NCI-H2227 (cell line): ENCODE results near the gene ANKS4B.
A peak's percentile ranks its signal among the peaks of the same experiment; 100 is the strongest.
"Not testable (repeated sequence)": the region's sequence is repeated elsewhere in the genome, so short reads cannot be mapped to it uniquely, and the experiment has no call there.

Experiments used
- DNase-seq: peaks from one replicate; lab custom pipeline; 2025; ENCODE audit not compliant: unreplicated experiment; lab: John Stamatoyannopoulos, UW

ANKS4B gene

GRCh38 chr16:21260870-21261791 is 27.6 kb downstream of the ANKS4B start:
- DNase-seq = no peak

DNA sequence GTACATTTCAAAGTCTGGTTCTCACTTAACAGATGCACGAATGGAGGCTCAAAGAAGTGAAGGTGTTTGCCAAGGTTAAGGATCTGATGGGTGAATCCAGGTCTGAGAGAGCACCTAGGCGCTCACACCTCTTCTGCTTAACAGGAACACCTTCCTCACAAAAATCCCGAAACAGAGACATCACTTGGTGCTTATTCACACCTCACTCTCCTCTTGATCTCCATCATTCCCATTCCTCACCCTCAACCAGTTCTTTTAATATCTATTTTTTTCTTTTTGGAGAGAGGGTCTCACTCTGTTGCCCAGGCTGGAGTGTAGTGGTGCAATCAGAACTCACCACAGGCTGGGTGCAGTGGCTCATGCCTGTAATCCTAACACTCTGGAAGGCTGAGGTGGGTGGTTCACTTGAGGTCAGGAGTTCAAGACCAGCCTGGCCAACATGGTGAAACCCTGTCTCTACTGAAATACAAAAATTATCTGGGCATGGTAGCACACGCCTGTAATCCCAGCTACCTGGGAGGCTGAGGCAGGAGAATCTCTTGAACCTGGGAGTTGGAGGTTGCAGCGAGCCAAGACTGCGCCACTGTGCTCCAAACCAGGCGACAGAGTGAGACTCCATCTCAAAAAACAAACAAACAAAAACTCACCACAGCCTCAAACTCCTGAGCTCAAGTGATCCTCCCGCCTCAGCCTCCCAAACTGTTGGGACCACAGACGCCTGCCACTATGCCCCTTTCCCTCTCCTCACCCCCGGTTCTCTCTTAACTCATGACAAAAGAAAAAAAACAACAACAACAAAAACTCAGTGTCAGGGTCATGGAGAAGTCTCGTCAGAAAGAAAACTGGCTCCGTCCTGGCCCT is 29.5 kb downstream of the ANKS4B start:
- no peak for DNase-seq

- DNase-seq = no peak
These were observed 30.4 kb downstream of the ANKS4B start for GRCh38 chr16:21263640-21264570.

DNA sequence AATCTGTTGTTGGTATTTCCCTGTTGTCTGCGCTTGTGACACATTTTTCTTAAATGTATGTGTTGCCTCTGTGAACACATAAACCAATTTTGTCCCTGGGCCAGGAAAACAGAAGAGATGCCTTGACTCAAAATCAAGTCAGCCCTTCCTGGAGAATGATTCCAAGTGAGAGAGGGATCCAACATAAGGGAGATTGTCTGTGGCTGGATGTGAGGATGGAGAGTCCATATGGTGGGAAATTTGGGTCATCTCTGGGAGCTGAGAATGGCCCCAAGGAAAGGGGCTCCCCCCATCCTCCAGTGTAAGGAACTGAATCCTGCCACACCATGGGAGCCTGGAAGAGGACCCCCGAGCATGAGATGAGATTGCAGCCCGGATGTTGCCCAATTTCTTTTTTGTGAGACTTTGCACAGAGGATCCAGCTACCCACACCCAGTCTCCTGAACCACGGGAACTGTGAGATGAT is 31.1 kb downstream of the ANKS4B start:
- DNase-seq = no peak

- no peak for DNase-seq
These were observed 31.8 kb downstream of the ANKS4B start for GRCh38 chr16:21265104-21265837.

GRCh38 chr16:21267298-21267697 is 33.8 kb downstream of the ANKS4B start:
- DNase-seq = no peak

DNA sequence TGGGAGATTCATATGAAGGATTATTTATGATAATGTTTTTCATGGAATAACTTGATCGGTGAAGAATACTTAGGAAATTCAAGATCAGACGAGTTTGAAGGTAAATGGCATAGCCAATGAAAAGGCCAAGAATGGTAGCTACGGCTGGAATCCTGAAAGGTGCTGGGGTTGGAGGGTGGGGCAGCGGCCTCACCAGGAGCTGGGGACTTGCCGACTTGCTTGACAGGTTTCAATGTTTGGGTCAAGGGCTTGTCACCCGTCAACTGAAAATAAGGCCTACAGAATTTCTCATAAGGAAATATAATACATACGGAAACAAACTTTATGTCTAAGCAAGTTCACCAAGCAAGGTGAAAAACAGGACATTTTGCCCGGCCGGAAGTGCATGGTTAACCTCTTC is 34.7 kb downstream of the ANKS4B start:
- DNase-seq = no peak

DNA sequence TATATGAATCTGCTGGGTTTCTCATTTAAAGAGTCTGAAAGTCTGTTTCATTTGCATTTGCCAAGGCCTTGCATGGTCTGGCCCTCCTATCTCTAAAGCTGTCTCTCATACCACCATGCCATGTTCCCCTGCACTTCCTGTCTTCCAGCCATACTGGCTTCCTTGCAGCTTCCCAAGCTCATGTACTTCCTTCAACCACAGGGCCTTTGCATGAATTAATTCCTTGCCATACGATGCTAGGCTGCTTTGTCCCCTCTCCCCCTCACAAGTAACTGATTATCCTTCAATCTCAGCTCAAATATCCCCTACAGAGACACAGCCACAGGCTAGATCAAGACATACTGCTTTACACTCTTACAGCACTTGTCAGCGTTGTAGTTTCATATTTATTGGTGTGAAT is 38.8 kb downstream of the ANKS4B start:
- DNase-seq = no peak

- not testable (repeated sequence) for DNase-seq
These were observed 39.3 kb downstream of the ANKS4B start for GRCh38 chr16:21272763-21273162.

DNA sequence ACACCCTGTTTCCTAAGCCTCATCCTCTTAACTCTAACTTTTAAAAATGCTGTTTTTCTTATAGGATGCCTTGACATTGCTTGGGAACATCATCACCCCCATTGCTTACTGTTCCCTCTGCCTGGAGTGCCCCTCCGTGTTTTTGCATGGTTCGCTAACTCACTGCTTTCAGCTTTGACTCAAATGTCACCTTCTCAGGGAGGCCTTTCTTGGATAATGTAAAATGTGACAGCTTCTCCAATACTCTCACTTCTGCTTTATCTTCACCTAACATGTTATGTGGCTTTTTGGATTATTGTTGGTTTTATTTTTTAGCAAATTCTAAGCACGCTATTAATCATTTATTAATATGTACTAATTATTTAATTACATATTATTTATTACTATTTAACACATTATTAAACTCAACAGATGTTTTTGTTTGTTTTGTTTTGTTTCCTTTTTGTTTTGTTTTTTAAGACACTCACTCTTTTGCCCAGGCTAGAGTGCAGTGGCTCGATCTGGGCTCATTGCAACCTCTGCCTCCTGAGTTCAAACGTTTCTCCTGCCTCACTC is 40.8 kb downstream of the ANKS4B start:
- DNase-seq = no peak

- DNase-seq = no peak
These were observed 42.0 kb downstream of the ANKS4B start for GRCh38 chr16:21275529-21275928.

GRCh38 chr16:21276090-21276489 is 42.6 kb downstream of the ANKS4B start:
- no peak for DNase-seq

DNA sequence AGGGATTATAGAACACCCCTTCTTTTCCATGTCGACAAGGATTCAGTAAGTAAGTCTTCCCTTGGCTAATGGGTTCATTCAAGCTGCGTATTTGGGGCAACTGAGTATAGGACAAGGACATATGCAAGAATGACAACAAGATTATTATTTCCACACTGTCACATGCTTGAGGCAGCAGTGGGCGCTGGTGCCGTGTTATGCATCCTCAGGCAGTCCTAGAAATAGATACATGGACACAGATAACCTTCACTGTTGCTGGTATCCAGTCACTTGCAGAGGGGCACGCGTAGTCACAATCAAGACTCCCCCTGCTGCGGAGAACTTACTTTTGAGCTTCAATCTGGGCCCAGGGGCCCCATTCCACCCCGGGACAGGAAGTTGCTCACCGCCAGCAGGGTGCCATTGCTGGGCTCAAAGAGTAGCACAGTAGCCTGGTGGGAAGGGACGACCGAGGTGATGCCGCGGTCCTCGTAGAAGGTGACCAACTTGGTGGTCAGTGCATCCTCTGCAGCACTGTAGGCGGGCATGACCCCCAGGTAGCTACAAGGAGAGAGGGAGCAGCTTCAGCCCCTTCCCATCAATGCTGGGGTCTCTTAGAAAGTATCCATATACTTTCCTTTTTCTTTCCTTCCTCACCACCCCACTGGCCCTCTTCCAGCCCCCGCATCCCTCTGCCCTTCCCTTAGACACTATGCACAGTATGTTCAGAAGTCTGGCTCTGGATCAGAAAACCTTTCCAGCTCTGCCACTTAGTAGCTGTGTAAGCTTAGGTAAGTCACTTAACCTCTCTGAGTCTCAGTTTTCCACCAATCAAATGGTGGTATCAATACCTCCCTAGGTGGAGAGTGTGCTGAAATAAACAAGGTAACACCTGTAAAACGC is 43.8 kb downstream of the ANKS4B start:
- DNase-seq = no peak

- peak; percentile 44 for DNase-seq
These were observed 44.6 kb downstream of the ANKS4B start, which contains the start of gene CRYM for GRCh38 chr16:21277927-21278706. CRYM (minus strand) TSS chr16:21278290; CDS start chr16:21278251, 39 bp downstream.

- no peak for DNase-seq
These were observed 46.0 kb downstream of the ANKS4B start for GRCh38 chr16:21279501-21279900.

DNA sequence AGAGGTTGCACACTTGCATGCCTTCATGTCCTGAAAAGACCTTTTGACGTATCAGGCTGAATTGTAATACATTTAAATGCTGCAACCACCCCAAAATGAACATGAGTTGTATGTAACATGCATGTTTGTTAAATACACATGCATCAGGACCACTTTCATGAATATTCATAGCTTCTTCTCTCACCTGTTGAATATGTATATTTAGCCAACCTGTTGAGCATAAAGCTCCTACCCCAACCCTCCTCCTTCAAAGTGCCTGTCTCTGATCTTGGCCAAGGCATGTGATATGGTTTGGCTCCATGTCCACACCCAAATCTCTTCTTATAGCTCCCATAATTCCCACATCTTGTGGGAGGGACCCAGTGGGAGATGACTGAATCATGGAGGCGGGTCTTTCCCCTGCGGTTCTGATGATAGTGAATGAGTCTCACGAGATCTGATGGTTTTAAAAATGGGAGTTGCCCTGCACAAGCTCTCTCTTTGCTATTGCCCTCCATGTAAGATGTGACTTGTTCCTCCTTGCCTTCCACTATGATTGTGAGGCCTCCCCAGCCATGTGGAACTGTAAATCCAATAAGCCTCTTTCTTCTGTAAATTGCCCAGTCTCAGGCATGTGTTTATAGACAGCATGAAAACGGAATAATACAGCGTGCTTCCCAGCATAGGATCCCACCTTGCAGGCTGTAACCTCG is 48.3 kb downstream of the ANKS4B start:
- no peak for DNase-seq
